Stimulated activated CD8-positive, alpha-beta memory T cell treated with anti-CD3 and anti-CD28 coated beads, Interleukin-2, amount 100 ng/mL, for 48 hours (primary cell): Measurements from ENCODE around the gene ZDHHC16.
"Not testable (repeated sequence)": the region's sequence is repeated elsewhere in the genome, so short reads cannot be mapped to it uniquely, and the experiment has no call there.

Experiments
- DNase-seq, 2 donors: peaks; one replicate each; pipeline ENCODE4 v3.0.0-alpha.2; 2020; ENCODE audit warnings: low read depth in 2 of 2

Gene ZDHHC16

DNA sequence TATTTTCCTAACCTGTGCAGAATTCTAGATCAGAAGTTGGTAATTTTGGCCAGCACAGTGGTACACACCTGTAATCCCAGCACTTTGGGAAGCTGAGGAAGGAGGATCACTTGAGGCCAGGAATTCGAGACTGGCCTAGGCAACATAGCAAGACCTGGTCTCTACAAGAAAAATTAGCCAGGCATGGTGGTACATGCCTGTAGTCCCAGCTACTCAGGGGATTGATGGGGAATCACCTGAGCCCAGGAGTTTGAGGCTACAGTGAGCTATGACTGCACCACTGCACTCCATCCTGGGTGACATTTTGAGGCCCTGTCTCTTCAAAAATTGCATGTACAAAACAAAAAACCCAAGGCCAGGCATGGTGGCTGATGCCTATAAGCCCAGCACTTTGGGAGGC lies 11.4 kb upstream of the ZDHHC16 start:
- no peak for DNase-seq

- no peak for DNase-seq
Measured at GRCh38 chr10:97435211-97435610, 10.8 kb upstream of the ZDHHC16 start.

DNA sequence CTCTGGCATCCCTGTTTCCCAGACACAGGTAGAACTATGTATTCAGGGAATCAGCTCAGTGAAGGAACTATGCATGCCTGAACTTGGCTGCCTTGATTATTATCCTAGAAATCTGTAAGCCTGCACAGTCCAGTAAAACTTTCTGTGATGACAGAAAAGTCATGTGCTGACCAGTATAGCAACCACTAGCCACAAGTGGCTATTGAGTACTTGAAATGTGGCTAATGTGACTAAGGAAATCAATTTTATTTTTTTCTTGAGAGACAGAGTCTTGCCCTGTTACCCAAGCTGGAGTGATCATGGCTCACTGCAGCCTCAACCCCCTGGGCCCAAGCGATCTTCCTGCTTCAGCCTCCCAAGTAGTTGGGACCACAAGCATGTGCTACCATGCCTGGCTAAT lies 3.7 kb upstream of the ZDHHC16 start:
- no peak for DNase-seq

DNA sequence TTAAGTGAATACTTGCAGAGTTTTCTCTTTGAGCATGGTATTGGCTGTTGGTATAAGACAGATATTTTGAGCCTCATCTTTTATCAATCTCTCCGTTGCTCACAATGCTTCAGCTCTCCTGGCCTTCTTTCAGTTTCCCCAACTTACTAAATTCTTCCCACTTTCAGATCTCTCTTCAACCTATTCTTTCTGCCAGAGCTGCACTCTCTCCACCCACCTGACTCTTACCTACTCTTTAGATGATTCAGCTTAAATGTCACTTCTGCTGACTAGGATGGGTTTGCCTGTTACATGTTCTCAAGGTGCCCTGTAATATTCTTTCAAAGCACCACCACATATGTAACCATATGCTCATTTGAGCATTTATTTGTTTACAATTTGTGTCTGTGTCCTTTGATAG lies 1.8 kb upstream of the ZDHHC16 start:
- DNase-seq = no peak

DNA sequence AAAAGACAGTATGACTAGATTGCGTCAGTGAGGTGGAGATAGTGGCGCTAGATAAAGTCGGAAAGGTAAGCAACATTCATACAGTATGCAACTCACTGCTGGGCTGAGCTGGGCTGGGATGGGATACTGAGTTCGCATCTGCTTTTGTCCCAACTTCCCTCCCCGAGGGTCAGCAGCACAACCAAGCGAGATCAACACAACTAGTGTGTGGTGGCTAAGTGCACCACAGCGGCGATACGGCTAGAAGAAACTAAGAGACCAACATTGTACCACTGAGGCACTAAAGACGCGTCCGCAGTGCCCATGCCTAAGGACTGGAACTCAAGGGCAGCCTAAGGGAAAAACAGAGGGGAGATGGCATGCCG lies 636 bp upstream of the ZDHHC16 start:
- DNase-seq = no peak

DNA sequence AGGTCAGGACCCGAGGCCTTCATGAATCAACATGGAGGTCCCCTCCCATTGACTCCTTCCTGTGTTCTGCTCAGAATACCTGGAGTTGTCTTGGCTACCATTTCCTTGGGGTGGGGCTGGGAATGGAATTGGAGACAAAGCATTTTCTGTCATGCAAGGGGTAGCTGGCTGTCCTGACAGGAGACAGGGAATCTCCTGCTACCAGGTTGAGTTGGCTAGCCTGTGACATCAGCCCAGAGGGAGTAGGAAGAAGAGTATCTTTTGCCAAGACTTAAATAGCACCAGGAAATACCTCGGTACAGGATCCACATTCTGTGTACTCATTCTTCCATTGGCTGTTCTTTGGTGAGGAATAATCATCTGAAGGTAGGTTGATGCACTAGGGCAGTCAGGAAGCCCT lies 4.9 kb downstream of the ZDHHC16 start:
- no peak for DNase-seq

DNA sequence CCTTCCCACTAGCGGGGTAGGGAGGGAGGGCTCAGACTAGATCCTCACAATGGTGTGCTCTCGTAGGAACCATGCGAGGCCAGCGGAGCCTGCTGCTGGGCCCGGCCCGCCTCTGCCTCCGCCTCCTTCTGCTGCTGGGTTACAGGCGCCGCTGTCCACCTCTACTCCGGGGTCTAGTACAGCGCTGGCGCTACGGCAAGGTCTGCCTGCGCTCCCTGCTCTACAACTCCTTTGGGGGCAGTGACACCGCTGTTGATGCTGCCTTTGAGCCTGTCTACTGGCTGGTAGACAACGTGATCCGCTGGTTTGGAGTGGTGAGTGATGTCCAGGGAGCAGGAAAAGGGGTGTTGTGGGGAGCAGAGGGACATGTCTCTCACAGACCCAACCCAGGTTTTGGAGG lies 5.6 kb downstream of the ZDHHC16 start:
- no peak for DNase-seq

DNA sequence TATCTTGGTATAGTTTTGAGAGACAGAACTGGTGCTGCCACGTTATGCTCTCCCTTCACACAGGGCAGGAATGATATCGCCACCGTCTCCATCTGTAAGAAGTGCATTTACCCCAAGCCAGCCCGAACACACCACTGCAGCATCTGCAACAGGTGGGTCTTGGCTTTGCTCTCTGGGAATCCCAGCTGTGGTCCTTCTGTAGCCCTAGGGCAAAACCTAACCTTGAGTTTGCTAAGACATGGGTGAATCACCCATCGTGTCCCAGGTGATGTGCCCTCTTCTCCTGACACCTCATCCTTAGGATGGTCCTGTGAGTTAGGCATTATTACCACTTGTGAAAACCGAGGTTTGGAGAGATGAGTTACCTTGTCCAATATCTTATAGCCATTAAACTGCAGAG lies 6.4 kb downstream of the ZDHHC16 start:
- no peak for DNase-seq

DNA sequence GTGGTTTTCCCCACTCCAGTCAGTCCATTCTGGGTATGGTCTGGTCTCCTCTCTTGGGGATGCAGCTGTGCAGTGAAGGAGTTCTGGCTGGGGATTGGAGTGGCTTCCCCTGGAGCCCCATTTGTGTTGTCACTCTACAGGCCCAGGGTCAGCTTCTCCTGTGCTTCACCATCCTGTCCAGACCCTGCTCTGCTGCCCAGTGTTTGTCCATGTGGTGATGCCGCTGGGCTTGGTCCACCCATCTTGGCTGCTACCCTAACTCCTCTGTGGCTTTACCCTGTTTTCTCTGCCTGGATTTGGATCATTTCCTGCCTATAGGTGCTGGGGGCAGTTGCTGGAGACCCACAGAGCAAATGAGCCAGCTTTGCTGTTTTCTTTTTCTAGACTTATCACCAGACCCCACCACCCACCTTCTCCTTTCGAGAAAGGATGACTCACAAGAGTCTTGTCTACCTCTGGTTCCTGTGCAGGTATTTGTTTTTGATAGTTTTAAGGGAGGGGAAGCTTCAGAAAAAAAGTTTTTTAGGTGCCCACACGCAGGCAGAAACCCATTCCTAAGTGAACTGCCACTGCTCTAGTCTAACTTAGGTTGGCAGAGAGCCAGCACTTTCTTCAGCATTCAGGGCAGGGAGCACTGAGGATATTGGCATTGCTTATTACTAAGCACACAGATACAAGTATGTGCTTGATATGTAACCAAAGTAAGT lies 8.5 kb downstream of the ZDHHC16 start:
- no peak for DNase-seq

- no peak for DNase-seq
Measured at GRCh38 chr10:97456034-97456685, 10.2 kb downstream of the ZDHHC16 start.

DNA sequence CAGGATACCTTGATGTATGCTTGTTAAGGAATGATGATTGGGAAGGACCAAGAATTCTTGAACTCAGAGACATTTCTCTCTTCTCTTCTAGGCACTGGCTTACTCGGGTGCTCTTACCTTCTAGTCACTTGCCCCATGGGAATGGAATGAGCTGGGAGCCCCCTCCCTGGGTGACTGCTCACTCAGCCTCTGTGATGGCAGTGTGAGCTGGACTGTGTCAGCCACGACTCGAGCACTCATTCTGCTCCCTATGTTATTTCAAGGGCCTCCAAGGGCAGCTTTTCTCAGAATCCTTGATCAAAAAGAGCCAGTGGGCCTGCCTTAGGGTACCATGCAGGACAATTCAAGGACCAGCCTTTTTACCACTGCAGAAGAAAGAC lies 10.7 kb downstream of the ZDHHC16 start:
- no peak for DNase-seq

- no peak for DNase-seq
Measured at GRCh38 chr10:97459111-97459510, 13.1 kb downstream of the ZDHHC16 start.

GRCh38 chr10:97459933-97460332 lies 14.0 kb downstream of the ZDHHC16 start:
- no peak for DNase-seq

DNA sequence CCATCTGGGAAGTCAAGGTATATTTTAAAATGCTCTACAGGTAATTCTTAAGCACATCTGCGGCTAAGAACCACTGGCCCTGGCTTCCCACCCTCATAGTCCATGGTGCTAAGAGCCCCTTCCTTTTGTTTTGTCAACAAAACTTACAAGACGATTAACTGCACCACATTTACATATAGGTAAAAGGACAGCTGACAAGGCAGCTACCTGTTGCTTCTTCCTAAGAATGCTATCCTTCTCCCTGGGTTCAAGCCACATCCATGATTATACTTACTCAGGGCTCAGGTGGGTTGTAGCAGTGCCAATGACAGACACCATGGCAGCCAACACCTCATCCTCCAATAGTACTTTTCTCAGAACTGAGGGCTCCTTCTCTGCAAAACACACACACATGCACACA lies 16.3 kb downstream of the ZDHHC16 start:
- no peak for DNase-seq

GRCh38 chr10:97463363-97464132 lies 17.6 kb downstream of the ZDHHC16 start:
- no peak for DNase-seq

DNA sequence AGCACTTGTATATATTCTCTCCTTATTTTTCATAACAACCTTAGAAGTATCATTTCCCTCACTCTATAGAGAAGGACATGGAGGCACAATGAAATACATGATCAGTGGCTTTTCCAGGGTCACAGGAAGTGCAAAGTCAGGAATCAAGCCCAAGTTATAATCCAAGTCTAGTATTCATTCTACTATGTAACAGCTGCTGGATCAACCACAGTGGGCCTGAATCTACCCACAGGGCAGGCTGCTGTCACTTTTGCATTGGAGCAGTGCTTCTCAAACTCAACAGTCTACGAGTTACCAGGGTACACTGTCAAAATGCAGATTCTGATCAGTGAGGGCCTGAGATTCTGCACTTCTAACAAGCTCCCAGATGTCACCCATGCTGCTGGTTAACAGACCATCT lies 18.3 kb downstream of the ZDHHC16 start:
- no peak for DNase-seq

DNA sequence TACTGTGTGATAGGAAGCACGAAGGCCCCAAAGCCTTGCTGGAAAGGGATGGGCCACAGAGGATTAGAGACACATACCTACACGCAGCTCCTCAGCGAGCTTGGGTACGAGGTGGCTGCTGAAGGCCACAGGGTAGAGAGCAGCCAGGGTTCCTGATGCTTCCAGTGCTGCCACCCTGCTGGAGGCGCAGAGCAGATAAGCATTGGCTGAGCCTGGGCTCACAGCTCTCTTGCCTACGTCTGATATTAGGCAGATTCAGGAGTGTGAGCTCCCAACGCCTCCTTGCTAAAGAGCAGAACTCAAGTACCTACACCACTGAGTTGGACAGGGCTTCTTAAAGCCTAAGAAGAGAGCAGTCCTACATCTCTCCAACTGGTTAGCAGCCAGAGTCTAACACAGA lies 20.0 kb downstream of the ZDHHC16 start:
- no peak for DNase-seq

- no peak for DNase-seq
Measured at GRCh38 chr10:97466755-97467154, 20.8 kb downstream of the ZDHHC16 start.

GRCh38 chr10:97468162-97468561 lies 22.2 kb downstream of the ZDHHC16 start:
- no peak for DNase-seq

DNA sequence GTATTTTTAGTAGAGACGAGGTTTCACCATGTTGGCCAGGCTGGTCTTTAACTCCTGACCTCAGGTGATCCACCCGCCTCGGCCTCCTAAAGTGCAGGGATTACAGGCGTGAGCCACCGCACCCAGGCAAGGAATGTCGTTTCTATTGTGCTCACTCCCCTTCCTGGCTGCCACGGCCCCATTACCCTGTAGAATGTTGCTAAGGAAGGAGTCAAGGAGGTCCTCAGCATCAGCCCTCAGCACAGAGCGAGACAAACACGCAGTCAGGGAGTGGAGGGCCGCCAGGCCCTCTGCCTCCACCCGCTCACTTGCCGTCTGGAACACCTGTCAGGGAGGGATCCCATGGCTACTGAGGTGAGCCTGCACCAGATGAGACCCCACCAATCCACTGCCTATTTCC lies 22.8 kb downstream of the ZDHHC16 start:
- DNase-seq = not testable (repeated sequence)

DNA sequence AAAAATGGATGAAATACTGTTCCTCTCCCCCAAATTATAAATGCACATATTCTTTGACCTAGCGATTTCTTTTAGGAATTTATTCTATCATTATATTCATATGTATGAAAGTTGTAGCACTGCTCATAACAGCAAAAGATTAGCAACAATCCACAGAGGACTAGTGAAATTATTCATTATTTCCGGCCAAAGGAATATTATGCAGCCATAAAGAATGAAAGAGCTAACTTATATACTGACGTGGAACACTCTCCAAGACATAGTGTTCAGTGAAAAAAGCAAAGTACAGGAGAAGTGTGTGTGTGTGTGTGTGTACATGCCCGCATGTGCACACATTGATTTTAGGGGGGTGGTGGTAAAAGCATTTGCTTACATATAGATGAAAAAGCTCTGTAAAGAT lies 28.9 kb downstream of the ZDHHC16 start:
- no peak for DNase-seq

DNA sequence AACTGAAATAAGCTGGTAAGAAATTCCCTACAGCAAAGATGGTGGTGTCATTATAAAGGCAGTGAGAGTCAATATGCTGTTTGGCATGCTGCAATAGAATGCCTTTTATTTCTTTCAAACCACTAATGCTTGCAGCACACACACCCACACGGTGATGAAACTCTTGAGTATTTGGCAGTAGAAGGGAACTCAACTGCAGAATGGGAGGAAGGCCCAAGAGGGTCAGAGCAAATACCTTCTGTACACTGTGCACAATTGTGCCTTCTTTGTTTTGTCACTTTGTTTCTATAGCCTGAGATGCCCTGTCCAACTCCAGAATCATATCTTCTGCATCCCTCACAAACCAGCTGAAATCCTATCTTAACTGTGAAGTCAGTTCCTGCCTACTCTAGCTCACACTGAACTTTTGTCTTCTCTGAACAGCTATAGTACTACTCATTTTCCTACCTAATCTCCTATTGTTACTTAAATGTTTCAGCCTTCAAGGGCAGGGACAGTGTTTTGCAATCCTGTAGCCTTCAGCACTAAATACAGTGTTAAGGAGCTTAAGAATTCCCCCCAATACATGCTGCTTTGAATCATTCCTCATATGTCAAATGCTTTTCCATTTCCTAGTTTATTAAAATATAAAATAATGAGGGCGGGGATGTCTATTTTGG lies 30.1 kb downstream of the ZDHHC16 start:
- no peak for DNase-seq

DNA sequence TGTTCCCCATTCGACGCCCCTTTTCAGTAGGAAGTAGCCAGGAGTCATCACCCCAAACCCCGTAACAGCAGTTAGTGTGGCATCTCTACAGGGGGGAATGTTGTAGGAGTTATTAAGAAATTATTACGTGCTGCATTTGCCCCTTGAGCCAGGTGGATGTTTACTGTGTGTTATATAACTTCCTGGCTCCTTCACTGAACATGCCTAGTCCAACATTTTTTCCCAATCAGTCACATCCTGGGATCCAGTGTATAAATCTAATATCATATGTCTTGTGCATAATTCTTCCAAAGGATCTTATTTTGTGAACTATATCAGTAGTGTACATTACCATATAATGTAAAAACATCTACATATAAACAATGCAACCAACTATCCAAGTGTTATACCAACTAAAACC lies 33.4 kb downstream of the ZDHHC16 start:
- not testable (repeated sequence) for DNase-seq
